Stomach (tissue), 9 donors: ENCODE data around the gene PTPRD. TPM values are rescaled to one million over a fixed set of nuclear protein-coding genes. Genes with fewer than 3 reads are reported as not detected.

ENCODE experiments used
- DNase-seq, 2 donors: peaks; one replicate each; pipeline versions ENCODE4 v3.0.0 to v3.0.0-alpha.2; 2013 to 2019
- H3K27ac ChIP-seq, 5 donors: fragments of 200-600 bp in 4 of 5; sonication (generic) in 4 of 5; one replicate each; pipeline ENCODE4 v1.5.1; 2013 to 2019; ENCODE audit warnings: mild to moderate bottlenecking in 1 of 5, moderate library complexity in 1 of 5
- H3K27me3 ChIP-seq, 3 donors: fragments of 200-600 bp; sonication (generic); one replicate each; pipeline ENCODE4 v1.5.1; 2017 to 2019; ENCODE audit warnings: mixed run types in 1 of 3
- H3K36me3 ChIP-seq, 4 donors: fragments of 200-600 bp; sonication (generic); 1 replicate in 3 of 4; 2 replicates in 1 of 4; pipeline ENCODE4 v1.5.1; 2016 to 2019
- H3K4me1 ChIP-seq, 4 donors: fragments of 200-600 bp; sonication (generic); one replicate each; pipeline ENCODE4 v1.5.1; 2016 to 2019
- H3K4me3 ChIP-seq, 4 donors: fragments of 200-600 bp; sonication (generic) in 3 of 4; one replicate each; pipeline ENCODE4 v1.5.1; 2016 to 2019; ENCODE audit warnings: mild to moderate bottlenecking in 1 of 4
- H3K9me3 ChIP-seq, 4 donors: fragments of 200-600 bp; sonication (generic); one replicate each; pipeline ENCODE4 v1.5.1; 2016 to 2019
- CTCF ChIP-seq, 7 experiments: fragments of 450-650 bp in 4 of 7; fragments of 200-600 bp in 3 of 7; sonication (generic) in 3 of 7; IDR thresholded peaks; one replicate each; pipeline ENCODE4 v1.5.1; 2016 to 2019; ENCODE audit warnings: antibody characterized with exemption in 7 of 7, control low read depth in 2 of 7, mild to moderate bottlenecking in 1 of 7
- EP300 ChIP-seq: sonication (generic); formaldehyde crosslinking; IDR thresholded peaks from one replicate; pipeline ENCODE4 v1.6.1; 2017; ENCODE audit warnings: antibody characterized with exemption
- POLR2A ChIP-seq, 4 donors: fragments of 450-650 bp; IDR thresholded peaks; one replicate each; pipeline ENCODE4 v1.6.1; 2016; ENCODE audit warnings: antibody characterized with exemption in 4 of 4, control low read depth in 2 of 4, mild to moderate bottlenecking in 1 of 4, moderate library complexity in 1 of 4
- POLR2AphosphoS5 ChIP-seq, 3 donors: sonication (generic); formaldehyde crosslinking; IDR thresholded peaks; one replicate each; pipeline ENCODE4 v1.6.1; 2016; ENCODE audit warnings: antibody characterized with exemption in 3 of 3
- WGBS, 5 donors: extraction: QIAGEN DNeasy Blood & Tissue Kit in 3 of 5; methylation state at CpG; one replicate each; pipeline versions ENCODE4 v1.1.5 to v1.1.7; 2013 to 2018; 5-methylcytosine and 5-hydroxymethylcytosine counted together
- intact Hi-C: fragments of 100-400 bp; cut with DNase I; formaldehyde crosslinking; loops from one replicate; pipeline ENCODE4 v1.15.1; 2023; ENCODE audit warnings: low total_unique reads
- polyA plus RNA-seq, 3 donors: library from polyadenylated mRNA; stranded (reverse); fragments of 200-250 nt; gene quantifications; one replicate each; pipeline ENCODE4 v1.2.3, GENCODE V29; 2013
- total RNA-seq, 5 donors: library from RNA; depleted of rRNA; stranded (reverse); fragments of >200 nt; gene quantifications; one replicate each; pipeline versions ENCODE4 v1.1.0 to v1.2.3, GENCODE V29; 2014 to 2016
- donor health status: healthy with polysubstance abuse.
- donor health status: Bipolar disorder and iron deficiency.
- donor health status: healthy.

Gene PTPRD
- total and polyA plus RNA-seq, 8 donors, result 0.12 to 53.1 (median 1.2) TPM

DNA sequence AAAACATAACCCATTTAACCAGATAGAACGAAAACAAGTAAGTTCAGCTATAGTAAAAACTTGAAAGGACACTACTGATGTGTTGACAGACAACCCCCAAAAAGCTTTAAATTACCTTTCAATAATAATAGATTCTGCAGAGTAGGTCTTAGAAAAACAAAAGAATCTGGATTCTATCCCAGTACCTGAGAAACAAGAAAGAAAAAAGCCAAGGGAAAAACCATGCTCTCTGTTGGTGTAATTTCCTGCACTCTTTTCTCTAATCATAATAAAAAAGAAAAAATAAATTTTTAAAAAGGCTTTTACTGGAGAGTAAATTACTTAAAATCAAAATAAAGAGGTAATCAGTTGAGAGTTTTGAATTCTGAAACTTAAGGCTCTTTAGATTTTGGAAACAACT, 1090.4 kb downstream of the PTPRD start:
- no peak for TF ChIP-seq POLR2A (IDR thresholded peaks at IDR 0.05)
- no peak for TF ChIP-seq EP300
- no peak for TF ChIP-seq CTCF (IDR thresholded peaks at IDR 0.05)
- TF ChIP-seq POLR2AphosphoS5 (IDR thresholded peaks at IDR 0.05), result no peak
- H3K4me3 ChIP-seq, result no peak overlapping the region
- DNase-seq, result no peak
- no peaks in the 10 kb centered on the region for H3K4me1 ChIP-seq
- no peak overlapping the region for H3K27ac ChIP-seq
- intact Hi-C loops, result no loop called here
- WGBS, 5 donors, result 78 to 86% (median 83%) methylated on average over 1 of the region's 1 CpG
- H3K27me3 ChIP-seq, result no peaks in the 10 kb centered on the region
- H3K36me3 ChIP-seq, result no peaks in the 10 kb centered on the region
- H3K9me3 ChIP-seq, result no peaks in the 10 kb centered on the region

DNA sequence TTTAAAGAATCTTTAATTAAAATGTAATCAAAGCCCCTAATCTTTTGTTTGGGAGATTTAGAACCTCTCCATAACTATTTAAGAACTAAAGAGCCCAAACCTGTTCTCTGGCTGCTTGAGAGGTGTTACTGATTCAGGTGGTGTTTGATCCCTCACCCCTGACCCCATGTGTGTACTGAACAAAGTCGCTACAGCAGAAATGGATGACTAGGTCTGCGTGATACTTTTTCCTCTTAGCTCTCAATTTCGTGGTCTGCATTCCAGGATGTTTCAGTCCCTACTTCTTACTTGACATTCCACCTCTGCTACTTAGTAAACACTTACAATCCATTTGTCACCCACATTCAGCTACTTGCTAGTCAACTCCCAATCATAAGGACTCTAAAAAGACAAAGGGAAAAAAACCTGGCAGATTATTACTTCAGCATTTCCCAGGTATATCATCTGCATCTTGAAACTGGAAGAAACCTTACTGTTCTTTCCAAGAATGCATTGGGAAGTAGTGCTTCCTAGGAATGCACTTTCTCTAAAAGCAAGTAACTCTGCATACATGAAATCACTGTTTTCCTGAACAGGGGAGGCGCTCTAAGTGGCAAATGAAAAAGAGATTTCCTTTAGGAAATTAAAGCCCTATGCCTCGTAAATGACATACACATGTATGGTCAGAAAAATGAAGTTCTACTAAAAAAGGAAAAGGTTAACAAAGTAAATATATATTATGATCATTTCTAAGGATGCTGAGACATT, 1091.6 kb downstream of the PTPRD start:
- TF ChIP-seq POLR2AphosphoS5 (IDR thresholded peaks at IDR 0.05), result no peak
- Histone ChIP-seq H3K36me3 (no peaks in the 10 kb centered on the region), H3K9me3 (no peaks in the 10 kb centered on the region), H3K27me3 (no peaks in the 10 kb centered on the region), H3K27ac (no peak overlapping the region), H3K4me1 (no peaks in the 10 kb centered on the region), H3K4me3 (no peak overlapping the region)
- intact Hi-C loops, result no loop called here
- 36 to 41% (median 38%) methylated on average over 5 of the region's 5 CpGs for WGBS, 5 donors
- no peak for DNase-seq

DNA sequence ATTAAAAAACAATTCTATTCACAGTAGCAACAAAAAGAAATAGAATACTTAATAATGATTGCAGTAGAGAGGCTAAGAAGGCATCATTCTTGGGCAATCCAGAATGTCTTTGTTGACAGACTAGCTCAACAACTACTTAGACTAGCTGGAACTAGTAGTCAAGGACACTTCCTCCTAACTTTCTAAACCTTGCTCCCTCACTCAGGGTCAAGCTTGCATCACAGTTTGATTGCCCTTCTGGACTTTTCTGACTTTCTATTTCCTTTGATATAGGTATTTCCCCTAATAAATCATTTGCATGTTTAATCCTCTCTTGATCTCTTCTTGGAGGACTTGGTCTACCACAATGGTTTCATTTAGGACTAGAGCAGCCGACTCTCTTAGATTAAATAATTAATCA, 1107.9 kb downstream of the PTPRD start:
- DNase-seq, result no peak
- 79 to 89% (median 86%) methylated on average over 1 of the region's 1 CpG for WGBS, 5 donors

GRCh38 chr9:9499546-9499945, 1113.3 kb downstream of the PTPRD start:
- intact Hi-C loops, result no loop called here
- Histone ChIP-seq H3K9me3 (peaks cover 0 to 15% (median 11%) of the 10 kb centered on the region in 4 donors), H3K27me3 (no peaks in the 10 kb centered on the region), H3K27ac (no peak overlapping the region), H3K4me1 (no peaks in the 10 kb centered on the region), H3K4me3 (no peak overlapping the region), H3K36me3 (no peaks in the 10 kb centered on the region)
- no peak for DNase-seq
- TF ChIP-seq POLR2AphosphoS5 (IDR thresholded peaks at IDR 0.05), result no peak
- no peak for TF ChIP-seq CTCF (IDR thresholded peaks at IDR 0.05)
- TF ChIP-seq POLR2A (IDR thresholded peaks at IDR 0.05), result no peak
- no peak for TF ChIP-seq EP300

More for the DNA sequence above, 1107.9 kb downstream of the PTPRD start:
- TF ChIP-seq POLR2AphosphoS5 (IDR thresholded peaks at IDR 0.05) (no peak), EP300 (no peak), CTCF (IDR thresholded peaks at IDR 0.05) (no peak), POLR2A (IDR thresholded peaks at IDR 0.05) (no peak)
- Histone ChIP-seq H3K27ac (no peak overlapping the region), H3K4me1 (no peaks in the 10 kb centered on the region), H3K4me3 (no peak overlapping the region), H3K9me3 (peaks cover 0 to 4% (median 0%) of the 10 kb centered on the region in 4 donors), H3K36me3 (no peaks in the 10 kb centered on the region), H3K27me3 (no peaks in the 10 kb centered on the region)
- intact Hi-C loops, result no loop called here

DNA sequence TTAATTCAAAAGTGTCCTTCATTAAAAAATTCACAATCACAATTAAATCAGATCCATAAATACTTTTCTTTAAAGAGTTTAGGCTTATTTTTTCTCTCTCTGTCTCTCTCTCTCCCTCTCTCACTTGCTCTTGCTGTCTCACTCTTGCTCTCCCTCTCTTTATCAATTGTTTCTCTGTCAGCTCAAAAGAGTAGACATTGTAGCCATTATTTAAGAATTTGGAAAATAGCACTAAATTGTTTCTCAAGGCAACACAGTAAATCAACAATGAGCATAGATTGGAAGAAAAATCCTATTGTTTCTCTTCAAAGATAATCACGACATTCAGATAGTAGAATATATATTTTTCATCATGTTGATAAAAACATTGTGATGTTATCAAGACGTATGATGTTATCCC, 1114.0 kb downstream of the PTPRD start:
- 34 to 49% (median 43%) methylated on average over 2 of the region's 2 CpGs for WGBS, 5 donors
- intact Hi-C loops, result no loop called here

More for the DNA sequence above, 1114.0 kb downstream of the PTPRD start:
- Histone ChIP-seq H3K4me1 (no peaks in the 10 kb centered on the region), H3K27me3 (no peaks in the 10 kb centered on the region), H3K27ac (no peak overlapping the region), H3K9me3 (peaks cover 0 to 14% (median 10%) of the 10 kb centered on the region in 4 donors), H3K4me3 (no peak overlapping the region), H3K36me3 (no peaks in the 10 kb centered on the region)
- TF ChIP-seq POLR2AphosphoS5 (IDR thresholded peaks at IDR 0.05) (no peak), CTCF (IDR thresholded peaks at IDR 0.05) (no peak), EP300 (no peak), POLR2A (IDR thresholded peaks at IDR 0.05) (no peak)
- DNase-seq, result no peak
